Astrocyte of the hippocampus (primary cell): Measurements from ENCODE around the gene SLC25A18.
"Not testable (repeated sequence)": the region's sequence is repeated elsewhere in the genome, so short reads cannot be mapped to it uniquely, and the experiment has no call there.

Experiments
- DNase-seq: peaks from one replicate; pipeline ENCODE4 v3.0.0; 2011; ENCODE audit warnings: low read depth, low spot score

SLC25A18 gene

GRCh38 chr22:17606496-17606895 lies 43.2 kb downstream of the SLC25A18 start:
- peak; percentile 12 for DNase-seq

GRCh38 chr22:17607891-17608521 lies 44.7 kb downstream of the SLC25A18 start:
- no peak for DNase-seq

- DNase-seq, result no peak
Observed at GRCh38 chr22:17612057-17612456, 48.8 kb downstream of the SLC25A18 start.

DNA sequence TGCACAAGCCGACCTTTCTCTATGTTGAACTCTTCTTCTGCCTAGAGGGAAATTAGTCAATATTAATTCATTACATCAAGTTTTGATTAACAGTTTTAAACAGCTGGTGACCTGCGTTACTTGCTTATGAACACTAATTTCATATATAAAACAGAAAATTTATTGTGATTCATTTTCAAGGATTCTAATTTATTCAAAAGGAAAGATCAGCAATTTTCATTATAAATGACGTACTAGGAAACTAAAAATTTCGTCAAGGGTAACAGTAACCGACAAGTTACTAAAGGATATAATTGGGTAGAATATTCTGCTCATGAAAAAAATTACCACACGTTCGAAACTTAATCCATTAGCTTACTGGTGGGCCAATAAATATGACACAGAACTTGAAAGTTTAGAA lies 50.0 kb downstream of the SLC25A18 start:
- no peak for DNase-seq

DNA sequence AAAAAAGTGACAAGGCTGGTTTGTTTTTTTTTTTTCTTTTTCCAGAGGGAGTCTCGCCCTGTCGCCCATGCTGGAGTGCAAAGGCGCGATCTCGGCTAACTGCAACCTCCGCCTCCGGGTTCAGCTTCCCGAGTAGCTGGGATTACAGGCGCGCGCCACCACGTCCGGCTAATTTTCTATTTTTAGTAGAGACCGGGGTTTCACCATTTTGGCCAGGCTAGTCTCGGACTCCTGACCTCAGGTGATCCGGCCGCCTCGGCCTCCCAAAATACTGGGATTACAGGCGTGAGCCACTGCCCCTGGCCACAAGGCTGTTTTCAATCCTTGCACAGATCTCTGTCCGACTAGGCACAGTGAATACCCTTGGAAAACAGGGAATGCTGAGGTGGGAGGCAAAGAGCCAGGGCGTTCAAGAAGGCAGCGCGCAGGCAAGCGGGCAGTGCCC lies 64.7 kb downstream of the SLC25A18 start:
- no peak for DNase-seq

DNA sequence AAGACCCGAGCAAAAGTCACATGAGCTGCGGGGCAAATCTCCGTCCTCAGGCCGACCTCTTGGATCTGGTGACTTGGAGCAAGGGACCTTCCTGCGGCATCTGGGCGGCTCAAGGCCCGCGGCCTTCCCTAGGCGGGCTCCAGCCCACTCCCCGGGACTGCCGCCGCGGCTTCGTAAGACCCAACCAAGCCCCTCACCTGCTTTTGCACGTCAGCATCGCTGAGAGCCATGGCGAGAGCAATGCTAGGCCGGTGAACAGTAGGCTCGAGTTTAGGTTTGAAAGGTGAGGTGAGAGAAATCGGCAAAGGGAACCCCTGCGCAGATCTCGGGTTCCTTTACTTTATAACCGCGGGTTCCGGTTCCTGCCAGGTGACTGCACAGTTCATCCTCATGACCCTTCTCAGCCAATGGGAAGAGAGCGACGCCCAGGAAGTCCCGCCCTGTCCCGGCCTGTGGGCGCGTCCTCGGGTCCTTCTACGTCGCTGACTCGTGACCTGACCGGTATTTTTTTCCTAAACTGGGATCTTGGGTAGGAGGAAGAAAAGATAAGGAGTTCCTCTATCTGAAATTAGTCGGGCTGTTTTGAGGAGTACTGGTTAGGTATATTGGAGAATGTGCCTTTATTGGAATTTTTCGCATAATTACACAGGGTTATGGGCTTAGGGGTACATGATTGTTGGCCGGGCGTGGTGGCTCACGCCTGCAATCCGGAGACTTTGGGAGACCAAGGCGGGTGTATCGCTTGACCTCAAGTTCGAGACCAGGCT lies 65.3 kb downstream of the SLC25A18 start, which contains the start of gene ATP6V1E1:
Gene ATP6V1E1 (minus strand): TSS at position 344 of the 767 bp plus-strand sequence. CDS start 114 bp downstream, at position 230.
- peak; percentile 98 for DNase-seq

GRCh38 chr22:17629173-17629489 lies 65.8 kb downstream of the SLC25A18 start:
- no peak for DNase-seq

DNA sequence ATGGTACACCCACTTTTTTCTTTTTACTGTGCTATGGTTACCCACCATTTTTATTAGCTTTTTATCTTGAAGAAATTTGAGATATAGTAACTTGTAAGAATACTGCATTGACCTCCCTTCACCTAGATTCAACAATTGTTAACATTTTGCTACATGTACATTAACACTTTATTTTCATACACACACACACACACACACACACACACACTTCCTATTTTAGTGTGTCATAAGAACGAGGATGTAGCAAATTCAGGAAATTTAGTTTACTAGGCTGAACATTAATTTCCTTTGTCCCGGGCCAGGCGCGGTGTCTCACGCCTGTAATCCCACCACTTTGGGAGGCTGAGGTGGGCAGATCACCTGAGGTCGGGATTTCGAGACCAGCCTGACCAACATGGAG lies 66.3 kb downstream of the SLC25A18 start:
- no peak for DNase-seq

GRCh38 chr22:17631076-17631565 lies 67.8 kb downstream of the SLC25A18 start:
- no peak for DNase-seq

DNA sequence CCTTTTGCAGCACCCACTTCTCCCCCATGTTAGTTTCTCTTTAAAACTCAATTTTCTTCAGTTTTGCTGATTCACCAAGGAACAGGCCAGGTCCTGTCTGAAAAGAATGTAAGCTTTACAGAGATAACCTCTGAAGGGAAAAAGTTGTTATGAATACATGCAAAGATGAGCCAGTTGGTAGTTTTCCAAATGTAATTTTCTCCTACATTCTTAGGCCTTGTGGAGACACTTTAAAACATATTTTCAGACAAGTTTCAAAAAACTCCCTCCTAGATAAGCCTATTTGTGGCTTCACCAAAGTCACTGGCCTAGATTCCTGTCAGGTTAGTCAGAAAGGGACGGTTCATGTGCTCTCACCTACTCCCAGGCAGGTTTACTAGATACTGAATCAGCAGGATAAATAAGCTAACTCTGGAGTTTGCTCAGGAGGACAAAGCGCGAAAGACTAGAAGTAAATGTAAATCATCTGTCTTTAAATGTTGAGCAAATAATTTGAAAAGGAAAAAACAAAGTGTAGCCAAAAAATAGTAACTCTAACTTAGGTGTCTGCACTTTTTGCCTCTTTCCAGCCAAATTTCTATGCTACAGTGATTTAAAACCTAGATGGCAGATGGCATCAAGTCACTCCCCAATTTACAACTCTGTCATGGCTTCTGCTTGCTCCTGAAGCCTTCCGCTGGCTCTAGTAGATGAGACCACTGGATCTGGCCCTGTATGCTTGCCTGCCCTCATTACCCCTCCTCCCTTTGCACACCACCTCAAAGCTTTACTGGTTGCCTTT lies 70.1 kb downstream of the SLC25A18 start:
- DNase-seq, result peak; percentile 80

GRCh38 chr22:17633998-17634323 lies 70.7 kb downstream of the SLC25A18 start:
- no peak for DNase-seq

DNA sequence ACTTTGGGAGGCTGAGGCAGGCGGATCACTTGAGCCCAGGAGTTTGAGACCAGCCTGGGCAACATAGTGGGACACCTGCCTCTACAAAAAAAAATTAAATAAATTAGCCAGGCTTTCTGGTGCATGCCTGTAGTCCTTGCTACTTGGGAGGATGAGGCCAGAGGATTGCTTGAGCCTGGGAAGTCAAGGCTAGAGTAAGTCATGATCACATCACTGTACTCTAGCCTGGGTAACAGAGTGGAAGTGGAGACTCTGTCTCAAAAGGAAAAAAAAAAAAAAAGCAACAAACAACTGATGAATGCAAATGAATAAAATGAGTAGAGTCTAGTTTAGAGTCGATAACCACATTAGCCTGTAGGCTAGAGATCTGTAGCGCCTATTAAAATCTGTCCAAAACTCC lies 71.4 kb downstream of the SLC25A18 start:
- no peak for DNase-seq

GRCh38 chr22:17636850-17637249 lies 73.6 kb downstream of the SLC25A18 start:
- DNase-seq, result not testable (repeated sequence)

DNA sequence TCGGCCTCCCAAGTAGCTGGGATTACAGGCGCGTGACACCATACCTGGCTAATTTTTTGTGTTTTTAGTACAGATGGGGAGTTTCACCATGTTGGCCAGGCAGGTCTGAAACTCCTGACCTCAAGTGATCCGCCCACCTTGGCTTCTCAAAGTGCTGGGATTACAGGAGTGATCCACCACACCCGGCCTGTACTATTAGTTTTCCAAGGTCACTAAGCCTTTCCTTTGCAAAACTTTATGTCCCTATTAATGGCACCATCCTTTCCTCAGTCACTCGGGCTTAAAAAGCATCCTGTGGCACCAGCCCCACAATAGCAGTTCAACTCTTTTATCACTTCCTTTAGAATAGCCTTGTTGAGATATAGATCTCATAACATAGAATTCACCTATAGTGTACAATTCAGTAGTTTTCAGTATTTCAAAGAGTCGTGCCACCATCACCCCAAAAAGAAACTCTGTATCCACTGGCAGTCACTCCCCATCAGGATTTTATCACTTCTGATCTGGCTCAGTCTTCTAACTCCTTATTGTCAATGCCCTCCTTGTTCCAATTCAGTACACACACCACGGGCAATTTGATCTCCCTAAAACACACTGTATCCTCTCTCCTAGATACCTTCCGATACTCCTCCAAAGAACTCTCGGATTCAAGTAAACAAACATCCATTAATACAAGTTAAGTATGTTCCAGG lies 74.3 kb downstream of the SLC25A18 start:
- no peak for DNase-seq

- no peak for DNase-seq
Observed at GRCh38 chr22:17638182-17638431, 74.8 kb downstream of the SLC25A18 start.

DNA sequence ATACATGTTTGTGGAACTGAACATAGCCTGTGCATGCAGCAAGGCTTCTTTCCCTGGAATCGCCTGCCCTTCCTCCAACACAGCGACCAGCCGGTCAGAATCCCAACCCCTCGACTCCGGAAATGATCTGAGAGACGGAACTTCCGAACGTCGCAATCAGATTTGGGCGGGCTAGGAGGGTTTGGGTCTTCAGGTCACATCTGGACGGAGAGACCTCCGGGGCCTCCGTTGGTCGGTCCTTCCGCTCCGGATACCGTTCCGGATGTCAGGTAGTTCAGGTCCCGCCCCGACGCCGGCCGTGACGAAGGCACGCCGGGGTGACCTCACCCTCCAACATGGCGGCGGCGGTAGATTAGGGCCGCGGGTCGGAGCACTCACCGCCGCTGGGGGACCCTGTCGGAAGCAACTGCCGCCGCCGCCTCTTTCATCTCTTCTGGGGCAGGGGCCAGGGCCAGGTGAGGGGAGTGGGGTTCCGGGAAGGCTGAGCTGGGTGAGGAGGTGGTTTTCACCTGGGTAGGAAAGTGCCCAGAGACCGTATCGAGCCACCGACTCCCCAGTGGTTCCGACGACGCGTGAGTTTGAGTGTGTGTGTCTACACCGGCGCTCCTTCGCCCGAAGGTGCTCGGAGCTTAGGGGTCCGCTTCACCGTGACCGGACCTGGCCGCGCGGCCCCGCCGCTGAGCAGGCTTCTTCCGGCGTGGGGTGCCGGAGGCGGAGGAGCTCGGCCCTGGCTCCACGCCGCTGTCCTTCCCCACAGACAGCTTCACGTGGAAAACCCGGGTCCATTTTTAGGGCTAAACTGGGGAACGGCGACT lies 75.3 kb downstream of the SLC25A18 start, which contains the start of gene BCL2L13:
Gene BCL2L13 (plus strand): TSS at position 326 of the 815 bp plus-strand sequence. CDS start 16,955 bp downstream, outside the sequence.
- DNase-seq, result peak; percentile 96

- peak; percentile 62 for DNase-seq
Observed at GRCh38 chr22:17639247-17639741, 76.0 kb downstream of the SLC25A18 start.
